AG09319 (cell line): ENCODE results near the gene WIZ.
"Not testable (repeated sequence)": the region's sequence is repeated elsewhere in the genome, so short reads cannot be mapped to it uniquely, and the experiment has no call there.

Experiments
- DNase-seq: peaks from one replicate; pipeline ENCODE4 v3.0.0-alpha.2; 2010; ENCODE audit warnings: low read depth; ENCODE audit errors: extremely low read depth
- TF ChIP-seq, protein P1 (sequence below): IDR thresholded peaks from 2 replicates; pipeline ENCODE4 v1.5.1; 2011; ENCODE audit warnings: low read depth, mild to moderate bottlenecking, inconsistent platforms, low read length, moderate library complexity

WIZ gene, protein sequence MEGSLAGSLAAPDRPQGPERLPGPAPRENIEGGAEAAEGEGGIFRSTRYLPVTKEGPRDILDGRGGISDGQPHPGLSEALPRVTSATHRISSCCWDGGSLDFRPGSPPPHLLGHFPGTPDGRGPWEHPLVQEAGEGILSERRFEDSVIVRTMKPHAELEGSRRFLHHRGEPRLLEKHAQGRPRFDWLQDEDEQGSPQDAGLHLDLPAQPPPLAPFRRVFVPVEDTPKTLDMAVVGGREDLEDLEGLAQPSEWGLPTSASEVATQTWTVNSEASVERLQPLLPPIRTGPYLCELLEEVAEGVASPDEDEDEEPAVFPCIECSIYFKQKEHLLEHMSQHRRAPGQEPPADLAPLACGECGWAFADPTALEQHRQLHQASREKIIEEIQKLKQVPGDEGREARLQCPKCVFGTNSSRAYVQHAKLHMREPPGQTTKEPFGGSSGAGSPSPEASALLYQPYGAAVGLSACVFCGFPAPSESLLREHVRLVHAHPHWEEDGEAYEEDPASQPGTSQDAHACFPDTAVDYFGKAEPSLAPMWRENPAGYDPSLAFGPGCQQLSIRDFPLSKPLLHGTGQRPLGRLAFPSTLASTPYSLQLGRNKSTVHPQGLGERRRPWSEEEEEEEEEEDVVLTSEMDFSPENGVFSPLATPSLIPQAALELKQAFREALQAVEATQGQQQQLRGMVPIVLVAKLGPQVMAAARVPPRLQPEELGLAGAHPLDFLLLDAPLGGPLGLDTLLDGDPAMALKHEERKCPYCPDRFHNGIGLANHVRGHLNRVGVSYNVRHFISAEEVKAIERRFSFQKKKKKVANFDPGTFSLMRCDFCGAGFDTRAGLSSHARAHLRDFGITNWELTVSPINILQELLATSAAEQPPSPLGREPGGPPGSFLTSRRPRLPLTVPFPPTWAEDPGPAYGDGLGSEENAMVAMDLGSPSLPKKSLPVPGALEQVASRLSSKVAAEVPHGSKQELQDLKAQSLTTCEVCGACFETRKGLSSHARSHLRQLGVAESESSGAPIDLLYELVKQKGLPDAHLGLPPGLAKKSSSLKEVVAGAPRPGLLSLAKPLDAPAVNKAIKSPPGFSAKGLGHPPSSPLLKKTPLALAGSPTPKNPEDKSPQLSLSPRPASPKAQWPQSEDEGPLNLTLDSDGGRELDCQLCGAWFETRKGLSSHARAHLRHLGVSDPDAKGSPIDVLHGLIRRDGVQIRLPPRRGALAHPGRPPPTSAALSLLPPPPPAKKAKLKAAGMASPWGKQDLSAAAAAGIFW (N-terminal part only)

DNA sequence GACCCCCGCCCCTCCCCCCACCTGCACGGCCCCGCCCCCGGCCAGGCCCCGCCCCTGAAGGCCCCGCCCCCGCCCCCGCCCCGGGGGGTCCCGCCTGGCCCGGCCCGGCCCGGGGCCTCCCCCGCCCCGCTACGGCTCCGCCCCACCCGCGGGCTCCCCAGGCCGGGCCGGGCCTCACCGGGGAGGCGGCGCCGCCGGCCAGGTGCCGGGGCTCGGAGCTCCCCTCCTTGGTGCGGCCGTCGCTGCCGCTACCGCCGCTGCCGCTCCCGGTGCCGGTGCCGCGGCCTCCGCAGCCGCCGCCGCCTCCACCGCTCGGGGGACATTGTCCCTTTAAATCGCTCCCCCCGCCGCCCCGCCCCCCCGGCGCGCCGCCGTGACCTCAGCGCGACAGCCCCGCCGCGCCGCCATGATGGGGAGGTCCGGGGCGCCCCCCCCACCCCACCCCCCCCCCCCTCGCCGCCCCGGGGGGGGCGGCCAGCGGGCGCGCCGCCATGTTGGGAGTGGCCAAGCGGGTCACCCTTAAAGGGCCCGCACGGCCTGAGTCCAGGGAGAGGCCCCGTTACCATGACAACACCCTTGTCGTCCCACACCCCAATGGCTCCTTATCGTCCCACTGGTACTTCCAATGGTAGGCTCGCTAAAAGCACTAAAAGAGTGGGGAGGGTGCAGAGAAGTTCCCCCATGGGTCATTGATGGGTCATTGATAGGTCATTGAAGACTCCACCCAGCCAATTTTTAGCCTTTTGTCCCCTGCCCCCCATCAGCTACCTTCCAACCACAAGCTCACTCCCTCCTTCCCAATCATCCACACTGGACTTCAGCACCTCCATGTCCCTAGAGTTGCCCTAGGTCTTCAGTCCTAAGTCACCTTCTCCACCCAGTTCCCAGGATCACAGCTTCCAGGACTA, at the start of gene WIZ:
Gene WIZ (minus strand): TSS at position 337 of the 908 bp plus-strand sequence. CDS start 1,649 bp downstream, outside the sequence.
- DNase-seq: peak; percentile 35

DNA sequence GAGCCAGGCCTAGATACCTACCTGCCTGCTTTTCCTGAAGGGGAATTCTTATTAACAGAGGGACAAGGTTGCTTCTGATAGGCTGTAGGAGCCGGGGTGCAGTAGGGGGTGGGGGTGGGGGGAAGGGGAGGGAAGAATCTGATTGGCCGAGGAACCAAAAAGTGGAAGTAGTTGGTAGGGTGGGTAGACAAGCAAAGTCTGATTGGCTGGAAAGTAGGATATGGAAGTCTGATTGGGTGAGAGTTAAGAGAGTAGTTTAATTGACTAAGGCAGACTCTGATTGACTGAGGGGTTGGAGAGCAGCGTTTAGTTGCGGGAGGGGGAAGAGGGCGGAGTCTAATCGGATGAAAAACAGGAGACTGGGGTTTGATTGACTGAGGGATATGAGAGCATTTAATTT, 49.2 kb upstream of the WIZ start:
- no peak for DNase-seq
- TF ChIP-seq, protein P1, sequence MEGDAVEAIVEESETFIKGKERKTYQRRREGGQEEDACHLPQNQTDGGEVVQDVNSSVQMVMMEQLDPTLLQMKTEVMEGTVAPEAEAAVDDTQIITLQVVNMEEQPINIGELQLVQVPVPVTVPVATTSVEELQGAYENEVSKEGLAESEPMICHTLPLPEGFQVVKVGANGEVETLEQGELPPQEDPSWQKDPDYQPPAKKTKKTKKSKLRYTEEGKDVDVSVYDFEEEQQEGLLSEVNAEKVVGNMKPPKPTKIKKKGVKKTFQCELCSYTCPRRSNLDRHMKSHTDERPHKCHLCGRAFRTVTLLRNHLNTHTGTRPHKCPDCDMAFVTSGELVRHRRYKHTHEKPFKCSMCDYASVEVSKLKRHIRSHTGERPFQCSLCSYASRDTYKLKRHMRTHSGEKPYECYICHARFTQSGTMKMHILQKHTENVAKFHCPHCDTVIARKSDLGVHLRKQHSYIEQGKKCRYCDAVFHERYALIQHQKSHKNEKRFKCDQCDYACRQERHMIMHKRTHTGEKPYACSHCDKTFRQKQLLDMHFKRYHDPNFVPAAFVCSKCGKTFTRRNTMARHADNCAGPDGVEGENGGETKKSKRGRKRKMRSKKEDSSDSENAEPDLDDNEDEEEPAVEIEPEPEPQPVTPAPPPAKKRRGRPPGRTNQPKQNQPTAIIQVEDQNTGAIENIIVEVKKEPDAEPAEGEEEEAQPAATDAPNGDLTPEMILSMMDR: no peak

More for the DNA sequence above, at the start of gene WIZ:
- TF ChIP-seq, protein P1: no peak

DNA sequence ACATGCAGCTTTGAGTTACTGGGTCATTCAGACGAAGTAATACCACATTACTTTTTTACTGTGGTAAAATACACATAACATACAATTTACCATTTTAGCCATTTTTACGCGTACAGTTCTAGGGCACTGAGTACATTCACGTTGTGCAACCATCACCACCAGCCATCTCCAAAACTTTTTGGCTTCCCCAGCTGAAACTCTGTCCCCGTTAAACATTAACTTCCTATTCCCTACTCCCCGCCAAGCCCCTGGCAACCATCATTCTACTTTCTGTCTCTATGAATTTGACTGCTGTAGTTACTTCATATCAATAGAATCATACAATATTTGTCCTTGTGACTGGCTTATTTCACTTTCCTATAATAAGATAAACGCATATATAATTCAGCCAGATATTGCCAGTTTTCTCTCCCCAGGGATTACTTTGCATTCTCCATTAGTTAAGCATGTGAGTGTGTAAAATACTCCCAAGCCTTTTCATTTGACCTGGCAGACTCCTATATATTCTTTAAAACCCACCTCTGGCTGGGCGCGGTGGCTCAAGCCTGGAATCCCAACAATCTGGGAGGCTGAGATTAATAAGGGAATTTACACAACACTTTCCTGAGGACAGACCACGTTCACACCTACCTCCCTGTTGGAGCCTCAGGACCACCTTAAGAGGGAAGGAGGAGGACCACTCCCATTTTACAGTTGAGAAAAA, 48.6 kb upstream of the WIZ start:
- no peak for DNase-seq
- TF ChIP-seq, protein P1: no peak

DNA sequence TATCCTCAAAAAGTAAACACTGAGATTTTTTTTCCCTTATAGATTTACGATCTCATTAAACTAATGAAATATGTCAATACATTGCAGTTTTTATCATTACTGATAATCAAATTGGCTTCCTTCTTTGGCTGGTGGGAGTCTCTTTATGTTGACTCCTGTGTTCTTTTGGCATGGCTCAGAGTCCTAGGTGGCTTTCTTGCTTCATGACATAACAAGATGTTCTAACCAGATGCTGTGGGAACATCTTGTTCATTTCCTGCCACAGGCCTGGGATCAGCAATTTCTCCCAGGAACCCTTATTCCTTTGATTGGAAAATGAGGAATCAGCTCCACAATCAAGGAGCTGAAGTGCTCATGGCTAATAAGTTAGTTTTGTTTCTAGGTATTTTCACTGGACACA, 45.4 kb upstream of the WIZ start:
- DNase-seq: no peak
- TF ChIP-seq, protein P1: no peak

- DNase-seq: no peak
- TF ChIP-seq, protein P1: no peak
These were observed 38.9 kb upstream of the WIZ start for GRCh38 chr19:15488489-15489226.

DNA sequence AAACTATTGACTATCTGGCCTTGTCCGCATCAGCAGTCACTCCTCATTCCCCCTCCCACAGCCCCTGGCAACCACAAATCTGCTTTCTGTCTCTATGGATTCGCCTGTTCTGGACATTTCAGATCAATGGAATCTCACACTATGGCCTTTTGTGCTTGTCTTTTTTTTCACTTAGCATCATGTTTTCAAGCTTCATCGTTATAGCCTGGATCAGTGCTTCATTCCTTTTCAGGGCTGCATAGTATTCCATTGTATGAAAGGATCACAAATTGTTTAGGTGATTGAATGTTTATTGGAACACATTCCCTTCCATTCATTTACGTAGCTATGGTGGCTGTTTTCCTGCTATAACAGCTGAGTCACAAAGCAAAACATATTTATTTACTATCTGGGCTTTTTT, 37.3 kb upstream of the WIZ start:
- no peak for DNase-seq
- TF ChIP-seq, protein P1: no peak

- DNase-seq: not testable (repeated sequence)
These were observed 36.0 kb upstream of the WIZ start for GRCh38 chr19:15485768-15486167.

DNA sequence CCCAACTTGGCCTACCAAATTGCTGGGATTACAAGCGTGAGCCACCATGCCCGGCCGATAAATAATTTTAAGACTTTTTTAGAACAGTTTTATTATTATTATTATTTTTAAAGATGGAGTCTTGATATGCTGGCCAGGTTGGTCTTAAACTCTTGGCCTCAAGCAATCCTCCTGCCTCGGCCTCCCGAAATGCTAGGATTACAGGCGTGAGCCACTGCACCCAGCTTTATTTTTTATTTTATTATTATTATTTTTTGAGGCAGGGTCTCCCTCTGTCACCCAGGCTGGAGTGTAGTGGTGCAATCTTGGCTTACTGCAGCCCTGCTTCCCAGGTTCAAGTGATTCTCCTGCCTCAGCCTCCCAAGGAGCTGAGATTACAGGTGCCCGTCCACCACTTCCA, 31.2 kb upstream of the WIZ start:
- DNase-seq: not testable (repeated sequence)
